Endothelial cell (in vitro differentiated cells): ENCODE measurements around the gene LPP. TPM values are rescaled to one million over a fixed set of nuclear protein-coding genes. Genes with fewer than 3 reads are reported as not detected.

ENCODE experiments used
- DNase-seq: peaks from one replicate; pipeline ENCODE4 v3.0.0; 2021; ENCODE audit warnings: low spot score
- H3K27ac Mint-ChIP-seq: one replicate; pipeline ENCODE4 v1.8.0; 2021; ENCODE audit warnings: mixed read lengths, inconsistent platforms; ENCODE audit not compliant: unreplicated experiment
- H3K27me3 Mint-ChIP-seq: one replicate; pipeline ENCODE4 v1.8.0; 2021; ENCODE audit warnings: mild to moderate bottlenecking, moderate library complexity, mixed read lengths, inconsistent platforms; ENCODE audit not compliant: unreplicated experiment
- H3K36me3 Mint-ChIP-seq: one replicate; pipeline ENCODE4 v1.8.0; 2021; ENCODE audit warnings: mild to moderate bottlenecking, low read depth, mixed read lengths, inconsistent platforms; ENCODE audit not compliant: unreplicated experiment
- H3K4me1 Mint-ChIP-seq: one replicate; pipeline ENCODE4 v1.8.0; 2021; ENCODE audit warnings: mild to moderate bottlenecking, mixed read lengths, inconsistent platforms; ENCODE audit not compliant: unreplicated experiment
- H3K4me3 Mint-ChIP-seq: one replicate; pipeline ENCODE4 v1.8.0; 2021; ENCODE audit warnings: mild to moderate bottlenecking, mixed read lengths, inconsistent platforms; ENCODE audit not compliant: unreplicated experiment
- H3K9me3 Mint-ChIP-seq: one replicate; pipeline ENCODE4 v1.8.0; 2021; ENCODE audit warnings: mixed read lengths, inconsistent platforms; ENCODE audit not compliant: unreplicated experiment
- CTCF ChIP-seq: fragments of 200-600 bp; sonication (generic); IDR thresholded peaks from one replicate; pipeline ENCODE4 v1.5.0; 2021; ENCODE audit warnings: antibody characterized with exemption; ENCODE audit not compliant: unreplicated experiment
- total RNA-seq: library from RNA; stranded (reverse); fragmentation: NEBNext Ultra II Directional; extraction: Animal tissue kit (Norgen Biotek cat#: 25700); gene quantifications from one replicate; pipeline ENCODE4 v1.2.1, GENCODE V29; 2021; ENCODE audit not compliant: unreplicated experiment

Gene LPP
- total RNA-seq, 1 donor from 2014 or later, result 181 TPM

GRCh38 chr3:188918093-188918492, 764.1 kb downstream of the LPP start:
- no peak for TF ChIP-seq CTCF
- Mint-ChIP-seq H3K27ac (no peak overlapping the region), H3K4me1 (peaks cover 26% of the 10 kb centered on the region), H3K36me3 (peaks cover 9% of the 10 kb centered on the region), H3K9me3 (no peaks in the 10 kb centered on the region), H3K27me3 (no peaks in the 10 kb centered on the region), H3K4me3 (no peak overlapping the region)
- no peak for DNase-seq

GRCh38 chr3:188923671-188924070, 769.7 kb downstream of the LPP start:
- no peaks in the 10 kb centered on the region for H3K9me3 Mint-ChIP-seq
- H3K27me3 Mint-ChIP-seq, result no peaks in the 10 kb centered on the region
- peaks cover 19% of the 10 kb centered on the region for H3K36me3 Mint-ChIP-seq
- no peak for TF ChIP-seq CTCF
- H3K4me1 Mint-ChIP-seq, result peaks cover 13% of the 10 kb centered on the region
- H3K27ac Mint-ChIP-seq, result no peak overlapping the region
- H3K4me3 Mint-ChIP-seq, result no peak overlapping the region
- no peak for DNase-seq

- no peaks in the 10 kb centered on the region for H3K9me3 Mint-ChIP-seq
- H3K4me3 Mint-ChIP-seq, result no peak overlapping the region
- no peak for DNase-seq
- TF ChIP-seq CTCF, result no peak
- peaks cover 13% of the 10 kb centered on the region for H3K36me3 Mint-ChIP-seq
- H3K27me3 Mint-ChIP-seq, result no peaks in the 10 kb centered on the region
- H3K27ac Mint-ChIP-seq, result no peak overlapping the region
- H3K4me1 Mint-ChIP-seq, result peaks cover 21% of the 10 kb centered on the region
Measured at GRCh38 chr3:188925376-188925775, 771.4 kb downstream of the LPP start.

- H3K36me3 Mint-ChIP-seq, result peaks cover 10% of the 10 kb centered on the region
- DNase-seq, result no peak
- no peak for TF ChIP-seq CTCF
- no peaks in the 10 kb centered on the region for H3K9me3 Mint-ChIP-seq
- peaks cover 21% of the 10 kb centered on the region for H3K4me1 Mint-ChIP-seq
- H3K27ac Mint-ChIP-seq, result peak overlapping the region; percentile 7
- H3K27me3 Mint-ChIP-seq, result no peaks in the 10 kb centered on the region
- no peak overlapping the region for H3K4me3 Mint-ChIP-seq
Measured at GRCh38 chr3:188926111-188926510, 772.2 kb downstream of the LPP start.

- no peaks in the 10 kb centered on the region for H3K27me3 Mint-ChIP-seq
- no peak overlapping the region for H3K27ac Mint-ChIP-seq
- no peak for TF ChIP-seq CTCF
- no peak for DNase-seq
- H3K36me3 Mint-ChIP-seq, result peaks cover 10% of the 10 kb centered on the region
- peaks cover 21% of the 10 kb centered on the region for H3K4me1 Mint-ChIP-seq
- no peak overlapping the region for H3K4me3 Mint-ChIP-seq
- no peaks in the 10 kb centered on the region for H3K9me3 Mint-ChIP-seq
Measured at GRCh38 chr3:188926741-188927511, 773.0 kb downstream of the LPP start.
